ENCODE data around the gene CTNND2.

The CTNND2 gene

DNA sequence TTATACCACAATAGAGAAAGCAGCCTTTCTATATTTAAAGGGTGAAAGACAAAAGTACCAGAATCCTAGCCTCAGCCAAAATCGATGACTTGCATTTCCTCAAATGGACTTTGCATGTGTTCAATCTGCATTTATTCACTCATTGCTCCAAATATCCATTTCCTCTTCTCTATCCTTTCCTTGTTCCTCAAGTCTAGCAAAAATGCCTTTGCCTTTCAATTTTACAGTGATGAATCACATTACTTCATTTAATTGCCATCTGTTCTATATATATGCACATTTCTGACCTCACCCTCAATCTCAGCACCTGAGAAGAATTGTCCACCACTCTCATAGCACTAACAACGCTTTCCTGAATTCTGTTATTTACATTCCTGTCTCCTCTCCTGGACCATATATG is 329.5 kb downstream of the CTNND2 start:
- no peak for DNase-seq

- DNase-seq = no peak
These were observed 330.9 kb downstream of the CTNND2 start for GRCh38 chr5:11573140-11573992.

- no peak for DNase-seq
These were observed 339.5 kb downstream of the CTNND2 start for GRCh38 chr5:11564706-11565105.

DNA sequence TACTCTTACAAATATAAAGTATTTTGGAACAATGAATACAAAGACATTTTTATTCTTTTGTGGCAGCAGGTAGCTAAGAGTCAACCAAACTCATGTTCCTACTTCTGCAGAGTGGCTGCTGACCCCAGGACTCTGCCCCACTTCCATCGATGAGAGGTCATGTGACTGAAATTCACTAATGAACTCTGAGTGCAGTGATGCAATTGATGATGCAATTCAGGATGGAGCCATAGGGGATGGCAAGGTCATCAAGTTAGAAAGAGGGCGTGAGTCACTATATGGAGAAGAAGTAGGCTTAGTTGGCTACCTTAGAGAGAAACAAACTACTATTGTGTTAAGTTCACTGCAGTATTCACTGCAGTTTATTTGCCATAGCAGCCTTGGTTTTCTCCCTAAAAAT is 340.4 kb downstream of the CTNND2 start:
- DNase-seq = no peak

DNA sequence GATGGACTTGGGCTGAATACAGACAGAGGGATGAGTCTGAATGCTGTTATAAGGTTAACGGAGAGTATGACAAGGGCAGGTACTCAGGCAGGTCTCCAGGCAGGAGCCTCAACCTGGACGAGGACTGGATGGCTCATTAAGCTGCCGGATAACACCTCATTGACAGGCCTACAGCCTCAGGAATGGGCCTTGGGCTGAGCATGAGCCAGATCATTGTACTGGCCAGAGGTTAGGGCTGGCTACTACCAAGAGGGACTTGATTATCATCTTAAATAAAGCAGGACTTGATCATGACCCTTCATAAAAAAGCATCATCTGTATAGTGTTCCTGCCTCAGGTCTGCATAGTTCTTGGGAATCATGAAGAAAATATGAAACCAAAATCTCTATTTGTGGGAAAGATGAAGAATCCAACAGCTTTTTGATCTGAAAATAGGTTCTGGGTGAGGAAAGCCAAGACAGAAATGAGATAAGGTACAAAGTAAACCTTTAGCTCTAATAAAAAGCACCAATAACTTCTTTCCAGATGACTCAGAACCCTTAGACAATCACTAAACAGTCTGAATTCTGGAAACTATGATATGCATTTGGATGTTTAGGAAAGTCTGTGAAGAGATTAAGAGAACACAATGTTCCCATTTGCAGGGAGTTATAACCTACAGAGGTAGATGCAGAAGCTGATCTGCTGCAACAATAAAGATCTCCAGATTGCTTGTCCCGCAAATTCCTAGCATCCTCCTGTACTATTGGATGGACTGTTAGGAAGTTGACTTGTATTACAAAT is 343.1 kb downstream of the CTNND2 start:
- no peak for DNase-seq

DNA sequence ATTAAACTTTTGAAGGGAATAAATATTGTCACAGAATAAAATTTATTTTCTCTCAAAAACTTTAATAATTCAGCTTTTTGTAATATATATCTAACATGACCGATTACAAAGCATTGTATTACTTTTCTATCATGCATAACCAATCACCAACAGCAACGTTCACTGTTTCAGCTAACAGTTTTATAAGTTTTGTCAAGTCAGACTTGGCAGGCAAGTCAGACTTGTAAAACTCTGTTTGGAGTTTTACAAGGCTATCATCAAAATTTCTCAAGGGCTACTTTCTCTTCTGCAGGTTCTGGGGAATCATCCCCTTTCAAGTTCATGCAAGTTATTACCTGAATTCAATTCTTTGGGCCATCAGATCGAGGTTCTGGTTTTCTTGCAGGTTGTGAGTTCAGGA is 347.2 kb downstream of the CTNND2 start:
- no peak for DNase-seq

GRCh38 chr5:11555171-11555570 is 349.1 kb downstream of the CTNND2 start:
- DNase-seq = no peak

GRCh38 chr5:11547730-11548129 is 356.5 kb downstream of the CTNND2 start:
- DNase-seq = no peak

GRCh38 chr5:11547140-11547539 is 357.1 kb downstream of the CTNND2 start:
- DNase-seq = no peak

- DNase-seq = no peak
These were observed 364.1 kb downstream of the CTNND2 start for GRCh38 chr5:11540112-11540511.

DNA sequence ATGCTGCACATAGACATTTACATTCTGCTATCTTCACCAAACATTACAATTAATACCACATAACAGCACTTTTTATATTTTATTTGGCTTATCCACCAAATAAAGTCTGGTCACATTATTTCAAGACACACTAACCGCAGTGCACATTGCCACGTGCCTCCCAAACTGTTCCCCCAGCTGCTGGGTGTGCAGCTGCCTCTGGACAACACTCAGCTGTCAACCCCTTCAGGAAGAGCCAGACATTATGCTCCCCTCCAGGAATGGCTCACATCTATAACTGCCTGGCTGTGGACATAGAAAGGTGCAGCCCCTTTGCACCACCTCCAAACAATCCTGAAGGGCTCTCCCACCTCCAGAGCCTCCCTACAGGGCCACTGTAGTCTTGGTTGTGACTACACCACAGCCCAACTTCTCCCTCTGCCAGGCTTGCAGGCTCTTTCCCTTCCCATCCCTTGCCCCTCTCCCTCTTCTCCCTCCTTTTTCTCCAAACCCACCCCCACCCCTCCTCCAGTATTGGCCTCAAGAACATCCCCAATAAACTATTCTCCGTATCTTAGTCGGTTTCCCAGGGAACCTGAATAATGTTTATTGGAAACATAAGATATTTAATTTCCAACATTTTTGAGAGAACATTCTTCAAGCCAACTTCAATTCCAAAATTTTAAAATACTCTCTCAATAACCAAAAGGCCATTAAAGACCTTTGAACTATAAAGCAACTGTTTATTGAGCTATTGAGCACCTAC is 372.3 kb downstream of the CTNND2 start:
- no peak for DNase-seq

- no peak for DNase-seq
These were observed 375.5 kb downstream of the CTNND2 start for GRCh38 chr5:11528720-11529119.

DNA sequence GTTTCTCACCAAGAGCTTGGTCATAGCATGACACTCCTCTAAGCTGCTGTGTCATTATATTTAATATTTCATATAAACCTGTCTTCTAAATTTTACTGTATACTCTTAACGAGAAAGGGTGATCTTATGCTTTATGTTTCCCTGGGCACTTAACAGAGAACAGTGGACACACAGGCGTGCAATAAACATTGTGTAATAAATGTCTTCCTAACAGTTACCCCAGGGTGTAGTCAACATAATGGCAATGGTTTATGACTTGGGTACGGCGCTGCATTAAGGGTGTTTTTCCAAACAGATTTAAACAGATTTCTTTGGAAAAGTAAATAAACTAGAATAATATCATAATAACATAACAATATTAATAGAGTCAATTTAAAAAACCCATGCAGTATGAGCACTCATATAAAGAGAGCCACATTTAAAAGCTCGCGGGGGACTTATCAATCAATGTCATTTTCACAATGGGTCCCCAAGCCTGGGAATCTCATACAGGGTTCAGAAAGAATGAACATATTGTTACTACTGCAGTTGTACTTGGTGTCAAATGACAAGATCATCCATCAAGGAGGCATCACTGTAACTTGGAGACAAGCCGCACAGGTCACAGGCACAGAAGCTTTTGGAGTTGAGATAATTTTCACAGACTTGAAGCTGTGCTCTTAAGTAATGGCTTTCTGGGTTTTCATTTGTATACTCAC is 376.4 kb downstream of the CTNND2 start:
- DNase-seq = no peak

DNA sequence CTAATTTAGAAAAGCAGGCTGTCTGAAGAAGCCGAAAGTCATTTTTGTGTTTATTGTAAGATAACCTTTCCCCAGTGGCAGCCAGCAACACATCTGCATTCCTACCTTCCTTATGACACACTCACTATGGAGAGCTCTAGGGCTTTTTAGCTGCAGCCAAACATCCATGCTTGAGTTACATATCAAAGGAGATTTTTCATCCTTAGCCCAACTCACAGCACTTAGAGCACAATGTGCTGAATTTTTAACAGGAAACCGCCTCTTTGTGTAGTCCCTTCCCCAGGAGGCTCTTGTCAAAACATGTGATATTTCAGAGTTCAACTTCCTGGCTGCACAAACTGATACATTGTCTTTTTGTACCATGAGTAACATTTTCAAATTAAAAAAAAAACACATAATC is 379.2 kb downstream of the CTNND2 start:
- DNase-seq = no peak

GRCh38 chr5:11524188-11524587 is 380.1 kb downstream of the CTNND2 start:
- DNase-seq = no peak

DNA sequence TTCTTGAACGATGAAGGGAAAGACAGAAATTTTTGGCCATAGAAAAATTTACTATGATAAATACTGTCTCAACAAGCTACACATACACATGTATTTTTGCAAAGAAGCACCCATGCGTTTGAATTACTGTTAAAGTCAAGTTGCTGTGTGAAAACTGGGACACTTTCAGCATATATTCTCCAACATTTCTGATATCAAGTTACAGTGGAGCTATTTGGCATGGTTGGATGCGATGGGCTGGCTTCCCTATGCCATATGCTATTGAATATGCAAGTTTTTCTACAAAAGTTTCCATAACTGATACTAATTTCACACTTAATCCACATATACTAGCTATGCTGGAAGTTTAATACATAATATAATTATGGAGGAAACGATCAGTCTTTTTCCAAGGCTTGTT is 381.4 kb downstream of the CTNND2 start:
- DNase-seq = no peak

DNA sequence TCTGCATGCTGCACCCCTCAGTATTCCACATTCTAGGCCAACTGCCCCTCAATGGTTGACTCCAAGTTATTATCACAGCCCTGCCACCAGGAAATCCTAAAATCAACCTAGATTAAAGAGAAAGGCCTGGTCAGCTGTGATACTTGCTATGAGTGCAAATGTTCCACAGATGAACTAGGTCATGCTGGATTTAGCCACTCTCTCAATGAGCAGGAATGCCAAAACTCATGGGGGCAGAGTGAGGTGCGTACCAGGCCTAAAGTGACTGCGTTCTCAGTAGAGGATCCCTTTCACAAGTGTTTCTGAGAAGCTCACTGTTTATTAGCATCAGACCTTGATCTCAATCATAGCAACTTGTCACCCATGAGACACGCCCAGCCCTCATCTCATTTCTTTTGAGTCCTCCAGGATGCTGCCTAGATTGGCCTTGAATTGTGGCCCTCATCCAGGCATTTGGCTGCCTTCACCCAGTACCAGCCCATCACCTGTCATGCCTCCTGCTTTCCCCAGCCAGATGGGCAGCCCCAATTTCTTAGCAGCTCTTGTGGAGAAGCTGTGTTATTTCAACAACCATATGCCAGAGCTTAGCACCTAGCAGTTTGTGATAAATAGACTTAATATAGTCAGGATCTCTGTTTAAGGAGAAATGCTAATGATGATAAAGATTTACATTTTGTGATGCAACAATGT is 383.9 kb downstream of the CTNND2 start:
- DNase-seq = no peak

DNA sequence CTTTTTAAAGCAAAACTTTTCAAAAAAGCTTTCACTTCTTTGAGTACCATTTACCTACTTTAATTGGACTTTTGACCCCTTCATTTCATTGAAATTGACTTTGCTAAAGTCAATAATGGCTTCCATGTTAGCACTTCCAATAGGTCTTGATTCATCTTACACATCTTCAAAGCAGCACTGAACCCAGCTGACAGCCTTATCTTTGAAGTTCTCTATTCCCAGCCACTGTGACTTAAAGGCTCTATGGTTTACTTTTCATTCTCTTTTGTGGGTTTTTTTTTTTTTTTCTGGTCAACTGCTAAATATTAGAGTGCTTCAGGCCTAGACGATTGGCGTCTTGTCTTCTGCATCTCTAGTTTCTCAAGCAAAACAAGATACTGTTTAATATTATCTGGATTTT is 385.0 kb downstream of the CTNND2 start:
- no peak for DNase-seq

- DNase-seq = no peak
These were observed 385.6 kb downstream of the CTNND2 start for GRCh38 chr5:11518676-11519075.

DNA sequence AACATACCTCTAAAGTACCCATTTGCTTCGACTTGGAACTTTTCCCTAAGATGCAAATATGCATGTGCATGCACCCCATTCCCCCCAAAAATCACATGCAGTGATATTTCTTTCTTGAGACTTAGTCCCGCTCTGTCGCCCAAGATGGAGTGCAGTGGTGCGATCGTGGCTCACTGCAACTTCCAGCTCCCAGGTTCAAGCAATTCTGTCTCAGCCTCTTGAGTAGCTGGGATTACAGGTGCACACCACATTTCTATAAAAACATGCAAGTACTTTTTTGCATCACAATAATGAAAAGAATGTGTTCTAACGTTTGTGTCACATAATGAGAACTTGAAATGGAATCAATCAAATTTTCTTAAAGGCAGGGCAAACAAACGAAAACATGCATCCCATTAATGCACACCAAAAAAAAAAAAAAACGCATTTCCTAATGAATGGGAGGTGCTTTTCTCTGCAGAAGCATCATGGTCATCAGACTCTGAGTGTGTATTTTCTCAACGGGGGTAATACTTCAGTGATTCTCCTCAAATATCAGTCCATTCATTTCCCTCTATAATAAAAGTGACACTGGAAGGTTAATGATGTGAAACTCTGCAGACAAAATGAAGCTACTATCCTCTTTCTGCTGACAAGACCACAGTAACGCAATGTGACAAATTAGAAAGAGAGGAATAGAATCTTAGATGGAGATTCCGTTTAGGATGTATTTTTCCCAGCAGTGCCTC is 389.4 kb downstream of the CTNND2 start:
- DNase-seq = no peak

DNA sequence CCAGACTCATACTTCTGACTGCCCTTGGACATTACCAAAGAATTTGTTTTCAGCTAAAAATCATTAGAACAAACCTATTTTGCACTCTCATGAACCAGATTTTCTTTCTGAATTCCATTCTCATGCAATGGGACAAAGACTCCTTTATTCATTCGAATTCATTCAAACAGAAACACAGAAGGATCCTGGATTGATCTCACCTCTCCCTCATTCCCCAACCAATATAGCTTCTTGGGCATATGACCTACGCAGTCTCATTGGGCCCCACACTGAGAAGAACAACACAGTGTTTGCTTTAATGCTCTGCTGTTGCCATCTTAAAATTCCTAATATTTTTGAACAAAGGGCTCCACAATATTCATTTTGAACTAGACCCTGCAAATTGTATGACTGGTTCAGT is 392.4 kb downstream of the CTNND2 start:
- no peak for DNase-seq

DNA sequence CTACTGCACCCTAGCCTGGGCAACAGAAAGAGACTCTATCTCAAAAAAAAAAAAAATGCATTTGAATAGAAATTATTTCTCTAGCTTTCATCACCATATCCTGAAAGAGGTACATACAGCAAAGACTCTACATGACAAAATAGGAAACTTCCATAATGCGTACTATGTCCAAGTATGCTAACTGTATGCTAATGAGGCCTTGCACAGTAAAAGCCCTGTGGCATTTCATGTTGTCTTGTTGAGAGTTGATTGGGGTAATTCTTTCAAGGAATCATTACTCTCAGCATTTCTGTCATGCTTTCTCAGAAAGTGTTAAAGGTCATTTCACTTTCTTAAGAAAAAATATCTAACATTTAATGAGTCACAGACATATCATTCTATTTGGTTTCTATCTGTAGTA is 393.4 kb downstream of the CTNND2 start:
- no peak for DNase-seq
